Fibroblast of lung (primary cell): ENCODE measurements around the gene ASGR1. TPM values are rescaled to one million over a fixed set of nuclear protein-coding genes. Genes with fewer than 3 reads are reported as not detected.

Experiments
- DNase-seq, 2 donors: peaks; one replicate each; pipeline versions ENCODE4 v3.0.0 to v3.0.0-alpha.2; 2010; ENCODE audit warnings: low read depth in 2 of 2
- H2AFZ ChIP-seq: 2 replicates; pipeline ENCODE4 v1.5.1; 2012; ENCODE audit warnings: low read length, control low read depth, inconsistent platforms
- H3K27ac ChIP-seq: 2 replicates; pipeline ENCODE4 v1.5.1; 2011; ENCODE audit warnings: low read length, control low read depth; ENCODE audit not compliant: insufficient read depth
- H3K27me3 ChIP-seq: 2 replicates; pipeline ENCODE4 v1.5.1; 2011; ENCODE audit warnings: mild to moderate bottlenecking, low read length; ENCODE audit not compliant: control insufficient read depth, insufficient read depth
- H3K36me3 ChIP-seq: 2 replicates; pipeline ENCODE4 v1.5.1; 2011; ENCODE audit warnings: low read length; ENCODE audit not compliant: control insufficient read depth, insufficient read depth
- H3K4me1 ChIP-seq: 2 replicates; pipeline ENCODE4 v1.5.1; 2011; ENCODE audit warnings: low read length; ENCODE audit not compliant: control insufficient read depth, insufficient read depth; ENCODE audit errors: extremely low read depth
- H3K4me2 ChIP-seq: 2 replicates; pipeline ENCODE4 v1.5.1; 2011; ENCODE audit warnings: low read length, control low read depth; ENCODE audit not compliant: insufficient read depth; ENCODE audit errors: extremely low read depth
- H3K4me3 ChIP-seq, 4 experiments: fragments of 200-600 bp in 1 of 4; sonication (generic) in 1 of 4; replicated peaks in 1 of 4; 2 replicates each; pipeline ENCODE4 v1.5.1; 2011 to 2016; ENCODE audit warnings: low read length in 4 of 4, low read depth in 3 of 4, mild to moderate bottlenecking in 3 of 4, control low read depth in 2 of 4, inconsistent platforms in 1 of 4, mixed read lengths in 1 of 4; ENCODE audit not compliant: insufficient read depth in 1 of 4; ENCODE audit errors: control extremely low read depth in 1 of 4
- H3K79me2 ChIP-seq: 2 replicates; pipeline ENCODE4 v1.5.1; 2012; ENCODE audit warnings: mild to moderate bottlenecking, low read length, inconsistent platforms; ENCODE audit not compliant: control insufficient read depth, insufficient read depth
- H3K9ac ChIP-seq: 2 replicates; pipeline ENCODE4 v1.5.1; 2011; ENCODE audit warnings: mild to moderate bottlenecking, low read length, control low read depth; ENCODE audit not compliant: insufficient read depth
- H3K9me3 ChIP-seq: 2 replicates; pipeline ENCODE4 v1.5.1; 2012; ENCODE audit warnings: low read depth, low read length; ENCODE audit not compliant: control insufficient read depth, insufficient read depth
- H4K20me1 ChIP-seq: 2 replicates; pipeline ENCODE4 v1.5.1; 2011; ENCODE audit warnings: low read length; ENCODE audit not compliant: control insufficient read depth, insufficient read depth; ENCODE audit errors: extremely low read depth
- CTCF ChIP-seq, 2 donors: IDR thresholded peaks in 1 of 2; conservative IDR thresholded peaks in 1 of 2; 1 replicate in 1 of 2; 2 replicates in 1 of 2; pipeline ENCODE4 v1.5.1; 2011 to 2012; ENCODE audit warnings: low read length in 2 of 2, control low read depth in 1 of 2, inconsistent platforms in 1 of 2, low read depth in 1 of 2, mild to moderate bottlenecking in 1 of 2
- EZH2 ChIP-seq: IDR thresholded peaks from 2 replicates; pipeline ENCODE4 v1.5.1; 2012; ENCODE audit warnings: low read length, control low read depth, mild to moderate bottlenecking; ENCODE audit errors: missing control alignments
- polyA plus RNA-seq, 2 donors: library from polyadenylated mRNA; depleted of rRNA in 1 of 2; stranded (reverse) in 1 of 2; unstranded in 1 of 2; fragments of >200 nt; gene quantifications; 2 replicates each; pipeline ENCODE4 v1.2.1, GENCODE V29; 2011 to 2012; ENCODE audit warnings: missing spikeins in 1 of 2
- total RNA-seq: library from RNA; depleted of rRNA; stranded (reverse); fragments of >200 nt; gene quantifications from 2 replicates; pipeline ENCODE4 v1.2.1, GENCODE V29; 2014

ASGR1 gene
- total and polyA plus RNA-seq, 2 donors (not counting 1 experiment from before 2014, with no cell fraction given), result 0.14 to 0.66 TPM

- Histone ChIP-seq H3K27me3 (peaks cover 15% of the 10 kb centered on the region), H3K4me2 (no peak overlapping the region)
- no peak for TF ChIP-seq CTCF (conservative IDR thresholded peaks at IDR 0.05 in 1 of 2, IDR thresholded peaks at IDR 0.05 in 1 of 2; ENCODE audit: low read depth in 1 of 2, low read length in 2 of 2)
- no peak for TF ChIP-seq EZH2
Observed at GRCh38 chr17:7144213-7144612, 35.0 kb downstream of the ASGR1 start.

GRCh38 chr17:7141824-7142223 lies 37.3 kb downstream of the ASGR1 start:
- Histone ChIP-seq H3K27ac (no peak overlapping the region), H3K36me3 (no peaks in the 10 kb centered on the region), H2AFZ (no peak overlapping the region), H3K4me3 (no peak overlapping the region), H3K79me2 (no peaks in the 10 kb centered on the region), H3K4me1 (no peaks in the 10 kb centered on the region), H4K20me1 (no peaks in the 10 kb centered on the region), H3K9ac (no peak overlapping the region), H3K4me2 (no peak overlapping the region), H3K9me3 (no peaks in the 10 kb centered on the region), H3K27me3 (peaks cover 24% of the 10 kb centered on the region)
- TF ChIP-seq EZH2 (no peak), CTCF (conservative IDR thresholded peaks at IDR 0.05 in 1 of 2, IDR thresholded peaks at IDR 0.05 in 1 of 2; ENCODE audit: low read depth in 1 of 2, low read length in 2 of 2) (no peak)
- no peak for DNase-seq

More at GRCh38 chr17:7144213-7144612, 35.0 kb downstream of the ASGR1 start:
- Histone ChIP-seq H3K4me1 (no peaks in the 10 kb centered on the region), H4K20me1 (no peaks in the 10 kb centered on the region), H3K9me3 (no peaks in the 10 kb centered on the region), H3K79me2 (no peaks in the 10 kb centered on the region), H3K36me3 (no peaks in the 10 kb centered on the region), H2AFZ (no peak overlapping the region), H3K27ac (no peak overlapping the region), H3K9ac (no peak overlapping the region), H3K4me3 (no peak overlapping the region)
- no peak for DNase-seq

GRCh38 chr17:7139400-7139799 lies 39.8 kb downstream of the ASGR1 start:
- no peaks in the 10 kb centered on the region for H4K20me1 ChIP-seq
- DNase-seq, result no peak
- H3K4me2 ChIP-seq, result no peak overlapping the region
- H3K4me1 ChIP-seq, result no peaks in the 10 kb centered on the region
- H3K36me3 ChIP-seq, result no peaks in the 10 kb centered on the region
- H3K9ac ChIP-seq, result no peak overlapping the region
- no peaks in the 10 kb centered on the region for H3K9me3 ChIP-seq
- H3K79me2 ChIP-seq, result no peaks in the 10 kb centered on the region
- no peak overlapping the region for H3K4me3 ChIP-seq
- no peak overlapping the region for H3K27ac ChIP-seq
- H3K27me3 ChIP-seq, result peaks cover 26% of the 10 kb centered on the region
- TF ChIP-seq CTCF (conservative IDR thresholded peaks at IDR 0.05 in 1 of 2, IDR thresholded peaks at IDR 0.05 in 1 of 2; ENCODE audit: low read depth in 1 of 2, low read length in 2 of 2) (no peak), EZH2 (no peak)
- H2AFZ ChIP-seq, result no peak overlapping the region
